Activated CD8-positive, alpha-beta memory T cell treated with anti-CD3 and anti-CD28 coated beads for 48 hours (primary cell): ENCODE data around the gene TMEM60.
"Not testable (repeated sequence)": the region's sequence is repeated elsewhere in the genome, so short reads cannot be mapped to it uniquely, and the experiment has no call there.

Experiments
- DNase-seq, 3 experiments: peaks; one replicate each; pipeline ENCODE4 v3.0.0-alpha.2; 2020; ENCODE audit warnings: low read depth in 2 of 3, low spot score in 2 of 3

The TMEM60 gene, protein sequence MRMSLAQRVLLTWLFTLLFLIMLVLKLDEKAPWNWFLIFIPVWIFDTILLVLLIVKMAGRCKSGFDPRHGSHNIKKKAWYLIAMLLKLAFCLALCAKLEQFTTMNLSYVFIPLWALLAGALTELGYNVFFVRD

DNA sequence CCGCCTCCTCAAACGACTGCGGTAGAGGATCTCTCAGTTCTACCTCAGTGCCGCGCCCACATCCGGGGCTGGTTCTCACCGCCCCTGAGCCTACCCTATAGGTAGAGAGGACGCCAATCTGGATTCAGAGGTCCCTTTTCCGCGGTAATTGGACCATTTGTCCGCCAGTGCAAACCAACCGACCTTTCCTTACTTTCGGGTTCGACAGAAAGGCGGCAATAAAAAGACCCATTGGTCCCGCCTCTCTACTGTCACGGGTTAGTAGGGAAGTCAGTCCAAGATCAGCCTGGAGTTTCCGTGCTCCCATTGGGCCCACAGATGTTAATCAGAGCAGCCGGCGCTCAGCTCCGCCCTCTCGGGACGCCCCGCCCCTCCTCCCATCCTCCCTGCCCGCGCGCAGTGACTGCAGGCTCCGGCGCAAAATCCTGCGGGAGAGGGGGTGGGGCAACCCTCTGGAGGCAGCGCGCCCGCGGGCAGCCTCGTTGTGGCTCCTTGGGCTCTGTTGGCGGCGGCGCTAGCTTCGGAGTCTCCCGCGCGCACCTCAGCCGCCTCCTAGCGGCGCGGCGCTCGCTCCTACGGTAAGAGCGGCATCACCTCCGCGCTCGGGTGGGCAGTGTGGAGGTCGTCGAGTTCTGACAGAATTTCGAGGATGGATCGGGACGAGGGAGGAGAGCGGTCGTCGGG, at the start of gene TMEM60, which contains the start of gene PHTF2:
Gene TMEM60 (minus strand): TSS at position 41 of the 684 bp plus-strand sequence. CDS start 4,061 bp downstream, outside the sequence.
Gene PHTF2 (plus strand): TSS at position 380 of the 684 bp plus-strand sequence.
- peak; percentile 68 to 82 (median 78) for DNase-seq

DNA sequence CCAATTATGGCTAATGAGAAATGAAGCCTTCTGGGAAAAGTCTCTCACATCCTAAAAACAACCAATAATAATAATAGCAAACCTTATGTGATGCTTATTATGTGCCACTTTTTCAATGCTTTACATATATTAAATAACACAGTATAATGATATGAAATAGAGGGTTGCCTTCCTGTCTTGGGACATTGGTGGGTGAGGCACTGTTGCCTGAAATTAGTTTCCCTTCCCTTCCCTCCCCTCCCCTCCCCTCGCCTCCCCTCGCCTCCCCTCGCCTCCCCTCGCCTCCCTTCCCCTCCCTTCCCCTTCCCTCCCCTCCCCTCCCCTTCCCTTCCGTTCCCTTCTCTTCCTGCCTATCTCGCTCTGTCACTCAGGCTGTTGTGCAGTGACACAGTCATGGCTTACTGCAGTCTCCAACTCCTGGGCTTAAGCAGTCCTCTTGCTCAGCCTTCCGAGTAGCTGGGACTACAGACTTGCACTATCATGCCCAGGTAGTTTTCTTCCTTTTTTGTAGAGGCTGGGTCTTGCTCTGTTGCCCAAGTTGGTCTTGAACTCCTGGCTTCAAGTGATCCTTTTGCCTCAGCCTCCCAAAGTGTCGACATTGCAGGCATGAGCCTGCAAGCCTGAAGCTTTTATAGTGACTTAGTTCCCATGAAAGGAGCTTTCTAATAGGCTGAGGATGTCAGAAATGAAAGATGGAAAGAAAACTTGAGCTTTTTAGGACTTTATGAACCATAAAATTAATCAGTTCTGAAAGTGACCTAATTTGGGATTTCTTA, 48.3 kb upstream of the TMEM60 start:
- no peak for DNase-seq

DNA sequence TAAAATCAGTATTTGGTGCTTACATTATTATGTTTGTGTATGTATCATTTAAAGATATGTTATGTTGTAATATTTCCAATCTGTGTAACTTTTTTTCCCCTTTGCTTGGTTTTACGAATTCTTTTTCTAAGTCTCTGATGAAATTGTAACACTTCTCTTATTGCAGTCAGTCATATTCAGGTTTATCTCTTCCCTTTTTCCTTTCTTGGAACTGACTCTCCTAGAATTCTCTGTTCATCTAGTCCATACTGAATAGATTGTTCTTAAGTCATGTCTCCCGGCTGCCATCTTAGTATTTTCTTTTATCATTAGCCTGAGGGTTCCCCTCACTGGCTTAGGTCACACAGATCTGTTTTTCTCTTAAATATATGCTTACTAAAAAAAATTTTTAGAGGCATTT, 45.0 kb upstream of the TMEM60 start:
- no peak for DNase-seq

DNA sequence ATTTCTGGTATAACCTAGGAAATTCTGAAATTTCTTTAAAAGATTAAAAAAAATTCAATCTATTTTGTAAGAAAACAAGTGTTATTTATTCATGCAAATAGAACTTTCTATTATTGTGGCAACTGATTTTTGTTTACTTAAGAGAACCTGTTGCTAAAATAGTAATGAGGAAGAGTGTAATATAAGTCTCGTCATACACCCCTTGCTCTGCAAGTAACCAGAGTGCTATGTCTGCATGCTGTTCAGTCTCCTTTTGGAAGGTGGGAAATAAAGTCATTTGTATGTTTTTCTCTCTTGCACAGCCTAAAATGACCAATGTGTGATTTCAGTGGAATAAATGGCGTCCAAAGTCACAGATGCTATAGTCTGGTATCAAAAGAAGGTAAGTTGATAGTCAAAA, 41.7 kb upstream of the TMEM60 start:
- DNase-seq: no peak

DNA sequence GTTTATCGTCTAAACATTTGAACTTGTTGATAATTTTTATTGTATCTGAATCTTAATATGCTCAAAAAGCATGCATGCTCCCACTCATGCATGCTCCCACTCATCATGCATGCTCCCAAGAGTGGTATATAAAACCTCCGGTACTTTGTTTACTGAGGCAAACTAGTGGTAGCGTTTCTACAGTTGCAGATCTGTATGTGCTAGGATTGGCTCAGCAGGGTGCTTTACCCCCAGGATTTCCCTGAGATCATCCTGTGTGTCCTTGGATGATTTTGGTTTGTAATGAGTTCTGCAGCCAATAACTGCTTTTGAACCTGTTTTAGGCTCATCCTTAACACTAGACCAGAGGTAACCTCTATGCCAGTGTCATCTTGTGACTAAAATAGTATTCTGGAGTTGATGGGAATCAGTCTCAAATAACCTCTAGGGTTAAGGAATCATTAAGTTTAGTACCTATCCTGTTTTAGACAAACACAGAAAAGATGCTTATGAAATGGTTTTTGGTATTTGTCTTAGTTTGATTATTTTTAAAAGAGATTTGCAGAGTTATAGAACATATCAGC, 40.8 kb upstream of the TMEM60 start:
- DNase-seq: no peak

DNA sequence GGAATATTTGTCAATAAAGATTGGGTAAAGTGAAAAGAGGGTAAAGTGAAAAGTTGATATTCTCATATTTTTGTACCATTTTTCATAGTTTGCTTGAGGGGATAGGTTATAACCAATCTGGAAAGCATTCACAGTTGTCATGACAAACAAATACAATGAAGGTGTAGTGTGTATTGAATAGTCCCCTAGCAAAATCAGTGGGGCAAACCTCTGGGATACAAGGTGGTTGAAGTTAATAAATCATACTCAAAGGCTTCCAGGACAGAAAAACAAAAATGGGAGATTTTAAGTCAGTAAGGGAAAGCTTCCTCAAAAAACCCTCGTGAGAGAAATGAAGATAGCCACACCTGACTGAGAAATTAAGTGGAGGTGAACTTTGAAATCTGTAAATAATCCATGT, 39.7 kb upstream of the TMEM60 start:
- no peak for DNase-seq

DNA sequence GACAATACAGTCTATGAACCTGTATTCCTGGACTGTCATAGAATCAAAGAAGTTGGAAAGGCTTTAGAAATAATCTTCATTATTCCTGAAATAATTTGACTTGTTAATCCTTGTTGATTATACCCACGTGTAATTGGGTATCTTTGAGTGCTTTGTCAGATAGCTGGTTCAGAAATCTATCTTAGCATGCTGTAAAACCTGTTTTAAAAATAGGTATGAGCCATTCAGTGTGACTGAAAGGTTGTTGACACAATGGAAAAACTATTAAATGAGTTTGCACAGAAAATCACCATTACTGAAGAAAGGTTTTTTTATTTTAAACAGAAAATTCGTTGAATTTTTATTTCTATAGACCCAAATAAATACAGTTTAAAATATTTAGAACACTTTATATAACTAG, 39.0 kb upstream of the TMEM60 start:
- DNase-seq: no peak

DNA sequence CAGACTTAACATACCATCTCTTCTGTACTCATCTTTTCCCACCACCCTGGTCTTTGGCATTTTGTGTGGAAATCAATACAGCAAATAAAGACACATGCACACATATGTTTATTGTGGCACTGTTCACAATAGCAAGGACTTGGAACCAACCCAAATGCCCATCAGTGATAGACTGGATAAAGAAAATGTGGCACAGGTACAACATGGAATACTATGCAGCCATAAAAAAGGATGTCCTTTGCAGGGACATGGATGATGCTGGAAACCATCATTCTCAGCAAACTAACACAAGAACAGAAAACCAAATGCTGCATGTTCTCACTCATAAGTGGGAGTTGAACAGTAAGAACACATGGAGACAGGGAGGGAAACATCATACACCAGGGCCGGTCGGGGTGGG, 38.2 kb upstream of the TMEM60 start:
- not testable (repeated sequence) for DNase-seq

DNA sequence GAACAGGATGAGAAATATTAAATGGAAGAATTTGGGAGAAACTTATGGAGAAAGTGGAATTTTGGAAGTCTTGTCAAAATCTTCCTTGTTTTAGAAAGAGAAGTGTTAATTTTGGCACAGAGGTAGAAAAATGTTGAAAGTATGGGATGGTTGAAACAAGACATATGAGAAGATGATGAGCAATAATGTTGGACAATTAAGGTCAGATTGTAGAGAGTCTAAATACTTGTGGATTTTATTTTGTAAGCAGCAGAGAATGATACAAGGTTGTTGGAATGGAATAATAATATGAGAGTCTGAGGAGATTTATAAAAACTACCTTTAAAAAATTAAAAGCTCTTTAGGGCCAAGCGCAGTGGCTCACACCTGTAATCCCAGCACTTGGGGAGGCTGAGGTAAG, 34.9 kb upstream of the TMEM60 start:
- DNase-seq: no peak

DNA sequence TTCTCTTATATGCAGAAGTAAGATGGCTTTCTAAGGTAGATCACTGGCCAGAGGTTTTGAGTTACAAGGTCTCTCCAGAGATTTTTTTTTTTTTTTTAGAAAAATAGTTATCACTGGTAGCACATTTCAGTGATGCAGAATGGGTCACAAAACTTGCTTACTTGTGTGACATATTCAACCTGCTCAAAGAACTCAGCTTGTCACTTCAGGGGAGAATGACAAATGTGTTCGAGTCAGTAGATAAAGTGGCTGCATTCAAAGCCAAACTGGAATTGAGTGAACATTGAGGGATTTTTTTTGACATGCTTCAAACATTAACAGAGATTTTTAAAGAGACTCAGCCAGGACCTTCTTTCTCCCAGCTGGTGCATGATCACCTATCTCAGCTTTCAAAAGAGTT, 33.7 kb upstream of the TMEM60 start:
- DNase-seq: no peak

DNA sequence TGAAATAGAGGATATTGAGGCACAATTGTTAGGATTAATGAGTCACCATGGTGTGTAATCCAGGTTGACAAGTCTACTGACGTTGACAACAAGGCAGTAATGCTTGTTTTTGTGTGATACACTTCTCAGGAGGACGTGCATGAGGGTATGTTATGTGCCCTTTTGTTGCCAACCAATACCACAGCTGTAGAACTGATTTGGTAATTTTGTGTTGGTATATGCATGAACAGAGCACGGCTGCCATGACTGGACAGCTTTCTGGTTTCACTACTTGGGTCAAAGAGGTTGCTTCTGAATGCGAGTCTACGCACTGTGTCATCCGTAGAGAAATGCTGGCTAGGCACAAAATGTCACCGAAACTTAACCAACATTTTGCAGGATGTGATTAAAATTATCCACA, 33.2 kb upstream of the TMEM60 start:
- no peak for DNase-seq

DNA sequence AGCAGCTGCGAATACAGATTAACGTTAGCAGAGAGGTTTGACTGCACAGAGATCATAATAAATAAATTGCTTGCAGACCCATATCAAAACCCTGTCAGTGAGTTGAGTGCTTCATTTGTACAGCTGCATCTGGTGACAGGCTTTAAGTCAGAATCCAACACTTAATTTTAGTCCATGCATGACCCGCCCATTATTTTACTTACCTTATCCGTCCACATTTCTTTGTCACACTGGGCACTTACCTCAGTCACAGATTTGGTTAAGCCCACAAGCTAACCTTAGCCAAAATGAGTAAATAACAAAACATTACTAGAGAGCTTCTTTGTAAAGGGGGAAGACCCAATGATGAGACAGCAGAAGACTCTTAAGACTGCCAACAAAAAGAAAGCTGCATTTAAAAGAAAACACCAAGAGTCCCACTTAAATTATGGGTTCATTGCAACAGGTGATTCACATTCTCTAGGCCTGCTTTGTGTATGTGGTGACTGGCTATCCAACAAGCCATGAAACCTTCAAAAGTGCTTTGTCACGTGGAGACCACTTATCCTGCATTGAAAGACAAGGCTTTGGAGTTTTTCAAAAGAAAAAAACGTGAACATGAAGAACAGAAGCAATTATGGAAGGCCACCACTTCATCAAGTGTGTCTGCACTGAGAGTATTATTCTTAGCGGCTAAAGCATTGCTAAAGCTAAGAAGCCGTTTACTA, 32.6 kb upstream of the TMEM60 start:
- DNase-seq: no peak

DNA sequence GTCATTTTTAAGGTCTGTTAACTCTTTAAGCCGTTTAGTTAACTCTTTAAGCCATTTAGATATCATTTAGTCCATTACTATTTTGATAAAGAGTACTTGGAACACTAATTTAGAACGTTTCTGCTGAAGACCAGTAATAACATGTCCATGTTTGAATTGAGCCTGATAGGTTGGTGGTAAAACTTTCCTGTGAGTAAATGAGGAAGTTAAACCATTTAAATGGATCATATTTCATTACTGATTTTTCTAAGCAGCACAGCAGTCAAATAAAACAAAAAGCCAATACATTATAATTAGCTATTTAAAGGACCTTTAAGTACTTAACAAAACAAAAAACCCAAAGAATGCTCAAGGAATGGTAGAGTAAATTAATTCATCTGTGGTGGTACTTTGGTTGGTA, 29.8 kb upstream of the TMEM60 start:
- no peak for DNase-seq

DNA sequence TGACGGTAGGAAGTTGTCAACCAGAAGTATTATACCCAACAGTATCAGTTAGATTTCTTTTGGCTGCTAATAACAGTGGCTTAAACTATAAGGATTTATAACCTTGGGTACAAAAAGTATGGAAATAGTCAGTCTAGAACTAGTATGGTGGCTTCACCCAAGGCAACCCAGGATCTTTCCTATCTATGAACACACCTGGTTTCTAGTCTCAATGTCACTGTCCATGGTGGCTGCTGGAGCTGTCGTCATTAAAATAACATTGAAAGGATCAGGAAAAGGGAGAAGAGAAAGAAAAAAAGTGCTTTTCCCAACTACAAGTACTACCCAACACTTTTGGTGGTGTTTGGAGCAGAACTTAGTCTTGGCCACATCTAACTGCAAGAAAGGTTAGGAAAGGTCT, 28.1 kb upstream of the TMEM60 start:
- DNase-seq: no peak

DNA sequence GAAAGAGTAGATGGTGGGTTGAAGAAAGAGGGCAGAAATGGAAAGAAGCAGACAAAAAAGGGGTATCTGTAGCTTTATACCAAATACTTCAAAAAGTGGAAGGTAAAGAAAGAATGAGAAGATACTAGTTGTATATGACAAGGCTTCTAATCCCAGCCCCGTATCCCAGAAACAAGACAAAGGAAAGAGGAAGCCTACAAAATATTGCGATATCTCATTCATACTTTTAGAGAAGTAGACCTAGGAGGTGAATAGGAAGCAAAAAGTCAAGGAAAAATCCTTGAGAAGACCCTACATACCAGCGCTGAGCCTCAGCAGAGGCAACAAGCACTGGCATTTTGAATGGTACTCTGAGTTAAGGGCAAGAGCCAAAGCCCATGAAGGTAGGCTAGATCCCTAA, 26.9 kb upstream of the TMEM60 start:
- DNase-seq: no peak

DNA sequence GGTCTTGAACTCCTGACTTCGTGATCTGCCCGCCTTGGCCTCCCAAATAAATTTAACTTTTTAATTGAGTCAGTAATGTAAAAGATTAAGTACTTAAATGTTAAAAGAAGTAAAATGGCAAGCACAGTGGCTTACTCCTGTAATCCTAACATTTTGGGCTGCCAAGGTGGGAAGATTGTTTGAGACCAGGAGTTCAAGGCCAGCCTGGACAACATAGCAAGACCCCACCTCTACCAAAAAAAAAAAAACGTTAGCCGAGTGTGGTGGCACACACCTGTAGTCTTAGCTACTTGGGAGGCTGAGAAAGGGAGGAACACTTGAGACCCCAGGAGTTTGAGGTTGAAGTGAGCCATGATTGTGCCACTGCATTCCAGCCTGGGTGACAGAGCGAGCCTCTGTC, 26.4 kb upstream of the TMEM60 start:
- no peak for DNase-seq

DNA sequence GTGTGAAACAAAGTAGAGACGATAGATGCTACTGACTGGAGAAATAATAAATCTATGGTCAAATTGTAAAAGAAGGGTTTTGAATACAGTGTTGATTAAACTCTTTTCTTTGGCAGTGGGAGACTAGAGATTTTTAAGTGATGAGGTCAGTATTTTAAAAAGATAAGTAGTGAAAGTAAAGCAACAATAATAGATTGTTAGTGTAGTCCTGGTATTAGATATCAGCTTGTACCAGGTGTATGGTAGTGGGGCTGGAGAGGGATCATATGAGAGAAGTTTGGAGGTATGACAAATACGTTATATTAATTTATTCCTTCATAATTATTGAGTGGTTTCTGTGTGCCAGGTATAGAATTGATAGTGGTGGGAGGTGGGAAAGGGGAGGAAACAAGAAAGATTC, 25.6 kb upstream of the TMEM60 start:
- DNase-seq: no peak

DNA sequence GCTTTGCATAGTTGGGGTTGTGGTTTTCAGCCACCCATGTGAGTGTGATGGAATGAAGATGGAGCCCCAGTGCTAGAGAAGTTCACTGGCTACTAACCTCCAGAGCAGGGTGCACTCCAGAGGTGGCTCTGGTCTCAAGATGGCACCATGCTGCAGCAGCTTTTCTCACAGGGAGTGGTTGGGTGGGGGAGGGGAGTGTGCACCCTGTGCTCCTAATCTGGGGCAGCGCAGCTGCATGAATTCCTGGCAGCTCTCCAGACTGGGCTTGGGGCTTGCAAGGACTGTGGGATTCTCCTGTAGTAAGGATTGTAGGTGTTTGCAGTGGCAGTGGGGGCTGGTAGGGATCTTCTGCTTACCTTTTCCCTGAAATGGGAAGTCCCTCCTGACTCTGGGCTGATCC, 24.0 kb upstream of the TMEM60 start:
- DNase-seq: no peak

DNA sequence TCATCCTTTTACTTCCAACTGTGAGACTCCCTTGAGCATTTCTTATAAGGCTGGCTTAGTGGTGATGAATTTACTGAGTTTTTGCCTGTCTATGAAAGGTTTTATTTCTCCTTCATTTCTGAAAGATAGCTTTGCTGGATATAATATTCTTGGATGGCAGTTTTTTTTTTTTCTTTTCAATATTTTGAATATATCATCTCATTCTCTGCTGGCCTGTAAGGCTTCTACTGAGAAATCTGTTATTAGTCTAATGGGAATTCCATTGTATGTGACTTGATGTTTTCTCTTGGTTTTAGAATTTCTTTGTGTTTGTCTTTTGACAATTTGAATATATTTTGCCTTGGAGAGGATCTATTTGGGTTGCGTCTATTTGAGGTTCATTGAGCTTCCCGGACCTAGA, 22.7 kb upstream of the TMEM60 start:
- DNase-seq: no peak

DNA sequence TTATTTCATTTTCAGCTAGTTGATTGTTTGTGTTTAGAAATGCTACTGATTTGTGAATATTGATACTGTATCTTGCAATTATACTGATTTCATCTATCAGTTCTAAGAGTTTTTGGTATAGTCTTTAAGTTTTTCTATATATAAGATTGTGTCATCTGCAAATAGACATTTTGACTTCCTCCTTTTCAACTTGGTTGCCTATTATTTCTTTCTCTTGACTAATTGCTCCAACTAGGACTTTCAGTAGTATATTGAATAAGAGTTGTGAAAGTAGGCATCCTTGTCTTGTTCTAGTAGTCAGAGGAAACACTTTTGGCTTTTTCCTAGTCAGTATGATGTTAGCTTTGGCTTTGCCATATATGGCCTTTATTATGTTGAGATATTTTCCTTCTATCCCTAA, 20.8 kb upstream of the TMEM60 start:
- no peak for DNase-seq

DNA sequence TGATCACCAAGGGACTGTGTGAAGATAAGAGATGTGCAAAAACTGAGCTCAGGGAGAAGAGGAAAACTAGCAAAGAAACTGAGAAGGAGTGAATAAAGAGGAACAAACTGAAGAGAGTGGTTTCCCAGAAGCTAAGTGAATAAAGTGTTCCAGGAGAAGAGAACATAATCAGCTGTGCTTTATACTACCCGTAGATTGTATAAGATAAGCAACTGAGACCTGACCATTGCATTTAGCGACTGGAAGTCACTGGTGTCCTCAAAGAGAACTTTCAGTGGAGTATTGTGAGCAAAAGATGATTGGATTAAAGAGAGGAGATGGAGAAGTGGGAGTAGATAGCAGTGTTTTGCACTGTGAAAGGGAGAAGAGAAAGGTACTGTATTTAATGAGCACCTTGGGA, 14.9 kb upstream of the TMEM60 start:
- no peak for DNase-seq

DNA sequence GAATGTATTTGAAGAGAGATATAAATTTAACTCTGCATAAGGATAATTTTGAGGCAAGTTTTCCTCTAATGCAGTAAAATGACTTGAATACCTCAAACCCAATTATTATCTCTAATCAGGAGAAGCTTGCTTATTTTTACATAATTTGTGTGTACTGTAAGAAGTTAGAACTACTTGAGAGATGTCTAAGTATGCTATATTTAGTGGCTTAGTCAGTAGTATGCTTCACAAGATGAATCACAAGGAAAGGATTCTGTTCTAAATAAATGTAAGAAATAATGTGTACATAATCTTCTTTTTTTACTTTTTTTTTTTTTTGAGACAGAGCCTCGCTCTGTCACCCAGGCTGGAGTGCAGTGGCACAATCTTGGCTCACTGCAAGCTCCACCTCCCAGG, 14.1 kb upstream of the TMEM60 start:
- no peak for DNase-seq
